Activated CD8-positive, alpha-beta memory T cell treated with anti-CD3 and anti-CD28 coated beads, Interleukin-2, amount 50 U/mL, for 4 hours (primary cell): Measurements from ENCODE around the gene OCA2.

Experiments
- DNase-seq: peaks from one replicate; pipeline ENCODE4 v3.0.0-alpha.2; 2020

Gene OCA2

GRCh38 chr15:27933562-27933961 is 165.6 kb downstream of the OCA2 start:
- no peak for DNase-seq

DNA sequence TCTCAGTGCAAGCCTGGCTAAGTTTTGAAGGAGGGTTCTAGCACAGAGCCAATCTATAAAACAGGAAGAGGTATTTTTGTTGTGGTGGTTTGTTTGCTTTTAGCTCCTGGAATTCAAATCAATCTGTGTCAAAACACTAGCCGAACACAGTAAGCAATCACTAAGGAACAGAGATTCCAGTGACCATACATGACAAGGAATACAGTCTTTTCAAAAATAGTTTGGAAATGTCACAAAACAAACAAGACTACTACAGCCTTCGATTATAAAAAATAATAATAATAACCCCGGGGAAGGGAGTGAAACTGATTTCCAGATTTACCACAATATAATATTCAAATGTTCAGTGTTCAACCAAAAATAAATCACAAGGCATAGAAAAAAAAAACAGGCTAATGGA is 166.5 kb downstream of the OCA2 start:
- DNase-seq = no peak

DNA sequence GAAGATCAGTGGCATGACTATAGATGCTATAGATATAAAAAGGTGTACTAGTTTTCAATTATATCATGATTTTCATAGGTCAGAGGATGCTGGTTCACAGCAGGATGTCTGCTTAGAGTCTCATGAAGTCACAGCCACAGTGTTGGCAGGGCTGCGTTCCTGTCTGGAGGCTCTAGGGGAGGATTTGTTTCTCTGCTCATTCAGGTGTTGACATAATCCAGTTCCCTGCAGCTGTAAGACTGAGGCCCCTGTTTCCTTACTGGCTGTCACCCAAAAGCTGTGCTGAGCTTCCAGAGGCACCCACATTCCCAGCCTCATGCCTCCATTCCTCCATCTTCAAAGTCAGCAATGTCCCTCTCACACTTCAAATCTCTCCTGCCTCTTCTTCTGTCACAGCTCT is 170.7 kb downstream of the OCA2 start:
- no peak for DNase-seq

- DNase-seq = no peak
Measured at GRCh38 chr15:27912283-27912682, 186.8 kb downstream of the OCA2 start.

DNA sequence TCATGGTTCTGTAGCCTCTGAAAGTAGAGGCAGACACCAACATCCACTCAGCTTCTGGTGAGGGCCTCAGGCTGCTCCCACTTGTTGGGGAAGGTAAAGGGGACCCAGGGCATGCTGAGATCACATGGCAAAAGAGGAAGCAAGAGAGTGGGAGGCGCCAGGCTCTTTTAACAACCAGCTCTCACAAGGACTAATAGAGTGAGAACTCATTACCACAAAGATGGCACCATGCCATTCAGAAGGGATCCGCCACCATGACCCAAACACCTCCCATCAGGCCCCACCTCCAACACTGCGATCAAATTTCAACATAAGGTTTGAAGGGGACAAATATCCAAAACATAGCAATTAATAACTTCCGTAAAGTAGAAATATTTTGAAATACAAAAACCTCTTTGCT is 192.3 kb downstream of the OCA2 start:
- no peak for DNase-seq

DNA sequence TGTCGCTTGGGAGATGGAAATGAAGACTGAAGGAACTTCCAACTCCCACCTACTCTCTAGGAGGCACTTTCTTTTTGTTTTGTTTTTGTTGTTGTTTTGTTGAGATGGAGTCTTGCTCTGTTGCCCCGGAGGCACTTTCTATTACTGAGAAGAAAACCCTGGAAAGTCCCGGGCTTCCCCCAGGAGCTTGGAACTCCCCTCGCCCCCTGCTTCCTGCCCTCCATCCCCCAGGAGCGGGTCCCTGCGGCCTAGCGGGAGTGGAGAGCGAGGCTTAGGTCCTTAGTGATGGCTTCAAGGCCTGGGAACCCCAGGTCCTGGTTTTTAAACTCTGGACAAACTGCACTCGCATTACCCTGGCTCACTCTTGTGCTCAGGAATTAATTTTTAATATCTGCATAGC is 195.7 kb downstream of the OCA2 start:
- no peak for DNase-seq

DNA sequence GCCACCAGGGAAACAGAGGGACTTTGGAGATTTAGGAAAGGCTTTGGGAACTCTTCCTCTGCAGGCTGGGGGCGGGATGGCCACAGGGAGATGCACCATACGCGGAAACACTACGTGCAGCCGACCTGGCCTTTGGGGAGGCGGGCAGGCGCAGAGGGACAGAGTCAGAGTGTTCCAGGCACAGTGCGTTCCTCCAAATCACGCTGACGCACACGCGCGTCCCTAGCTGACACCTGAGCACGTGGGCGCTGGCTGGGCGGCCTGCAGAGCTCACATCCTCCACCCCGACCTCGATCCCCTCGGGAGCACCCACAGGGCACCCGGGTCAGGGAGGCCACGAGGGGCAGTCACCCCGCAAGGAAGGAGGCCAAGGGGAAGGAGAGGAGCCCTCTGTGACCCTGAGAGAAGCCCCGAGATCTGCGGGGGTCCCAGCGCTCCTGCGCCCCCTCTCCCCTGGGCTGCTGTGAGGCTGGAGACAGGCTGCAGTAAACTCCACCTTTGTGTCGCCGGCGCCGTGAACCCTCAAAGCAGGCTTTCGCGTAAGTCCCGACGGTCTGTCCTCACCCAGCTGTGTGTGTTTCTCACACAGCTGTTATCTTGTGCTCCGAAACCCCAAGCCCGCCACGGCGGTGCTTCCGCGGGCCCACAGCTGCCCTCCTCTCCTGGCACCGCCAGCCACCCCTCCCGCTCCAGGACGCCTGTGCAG is 196.3 kb downstream of the OCA2 start:
- DNase-seq = no peak

GRCh38 chr15:27899583-27900285 is 199.4 kb downstream of the OCA2 start:
- DNase-seq = no peak

GRCh38 chr15:27897481-27897880 is 201.6 kb downstream of the OCA2 start:
- DNase-seq = no peak

DNA sequence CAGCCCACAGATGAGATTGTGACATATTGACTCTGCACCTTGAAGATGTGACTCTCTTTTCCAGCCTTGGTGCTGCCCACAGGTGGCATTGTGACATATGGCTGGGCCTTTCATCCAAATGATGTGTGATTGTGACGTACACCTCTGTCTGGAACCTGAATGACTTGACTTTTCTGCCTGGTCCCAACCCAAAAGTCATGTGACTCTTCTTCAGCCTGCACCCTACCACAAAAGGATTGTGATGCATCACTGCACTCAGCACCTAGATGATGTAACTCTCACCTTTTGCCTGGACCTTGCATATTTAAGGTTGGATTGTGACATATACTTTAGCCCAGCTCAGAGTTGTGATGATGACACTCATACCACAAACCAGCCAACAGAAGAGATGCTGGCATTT is 204.5 kb downstream of the OCA2 start:
- DNase-seq = no peak

DNA sequence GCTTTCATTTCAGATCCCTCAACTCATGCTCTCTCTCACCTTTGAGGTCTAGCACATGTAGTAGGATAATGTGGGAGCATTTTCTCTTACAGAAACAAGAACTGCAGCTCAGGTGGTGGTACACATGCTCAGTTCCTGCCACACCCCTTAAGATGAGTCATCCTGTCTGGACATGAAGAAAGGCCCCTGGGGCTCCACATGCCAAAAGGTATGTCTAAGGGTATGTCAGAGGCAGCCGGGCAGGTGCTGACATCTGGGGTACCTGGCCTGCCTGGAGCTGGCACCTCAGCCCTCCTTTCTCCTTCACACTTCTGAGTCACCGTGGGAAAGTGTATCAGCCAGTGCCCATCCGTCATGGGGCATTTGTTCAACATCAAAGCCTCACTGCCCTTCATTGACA is 209.9 kb downstream of the OCA2 start:
- no peak for DNase-seq

GRCh38 chr15:27885201-27885600 is 213.9 kb downstream of the OCA2 start:
- DNase-seq = no peak

GRCh38 chr15:27884726-27885125 is 214.4 kb downstream of the OCA2 start:
- no peak for DNase-seq

- no peak for DNase-seq
Measured at GRCh38 chr15:27878841-27879240, 220.3 kb downstream of the OCA2 start.

DNA sequence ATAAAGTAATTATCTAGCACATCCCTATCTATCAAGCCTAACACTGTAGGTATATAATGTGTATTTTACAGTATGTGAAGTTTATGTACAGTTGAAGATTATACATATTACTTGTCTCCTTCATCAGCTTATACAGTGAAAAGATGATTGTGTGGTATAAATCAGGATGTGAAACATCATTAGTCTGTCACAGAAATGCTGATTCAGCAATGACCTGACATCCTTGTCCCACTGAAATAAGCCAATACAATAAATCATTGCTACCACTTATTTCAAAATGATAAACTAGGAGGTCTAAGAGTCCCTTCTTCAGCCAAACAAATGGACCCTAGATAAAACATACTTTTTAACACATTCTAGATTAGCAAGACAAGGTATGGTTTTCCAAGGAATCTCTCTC is 225.3 kb downstream of the OCA2 start:
- DNase-seq = no peak

DNA sequence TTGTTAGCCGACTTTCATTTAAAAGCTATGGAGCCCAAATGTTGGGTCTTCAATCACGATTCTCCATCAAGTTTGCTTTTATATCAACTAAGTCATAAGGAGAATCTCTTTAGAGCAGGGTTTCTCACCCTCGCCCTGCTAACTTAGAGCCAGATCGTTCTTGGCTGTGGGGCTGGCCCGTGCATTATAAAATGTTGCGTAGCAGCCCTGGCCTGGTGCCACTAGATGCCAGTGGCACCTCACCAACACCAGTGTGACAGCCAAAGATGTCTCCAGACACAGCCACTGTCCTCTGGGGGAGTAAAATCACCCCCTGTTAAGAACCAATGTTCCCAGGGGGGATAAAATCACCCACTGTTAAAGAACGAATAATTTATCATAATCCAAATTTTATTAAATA is 226.1 kb downstream of the OCA2 start:
- DNase-seq = no peak

DNA sequence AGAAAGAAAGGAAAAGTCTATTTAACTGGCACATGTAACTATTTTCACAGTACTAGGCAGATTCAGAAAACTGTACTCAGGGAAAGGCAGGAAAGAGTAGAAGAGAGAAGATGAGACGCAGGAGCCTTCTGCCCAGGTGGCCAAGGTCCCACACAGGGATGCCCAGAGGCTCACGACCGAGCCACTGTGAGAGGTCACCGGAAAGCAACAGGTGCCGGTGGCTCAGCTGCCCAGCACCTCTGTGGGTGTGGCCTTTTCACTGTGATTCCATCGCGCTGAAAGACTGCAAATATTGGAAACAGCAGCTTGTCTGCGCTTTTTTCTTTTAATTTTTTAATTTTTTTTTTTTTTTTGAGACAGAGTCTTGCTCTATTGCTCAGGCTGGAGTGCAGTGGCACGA is 226.8 kb downstream of the OCA2 start:
- no peak for DNase-seq

GRCh38 chr15:27871902-27872260 is 227.2 kb downstream of the OCA2 start:
- no peak for DNase-seq

GRCh38 chr15:27871078-27871901 is 227.8 kb downstream of the OCA2 start:
- DNase-seq = no peak

GRCh38 chr15:27870320-27870719 is 228.8 kb downstream of the OCA2 start:
- no peak for DNase-seq

- DNase-seq = no peak
Measured at GRCh38 chr15:27869697-27870281, 229.3 kb downstream of the OCA2 start.

GRCh38 chr15:27868828-27869404 is 230.2 kb downstream of the OCA2 start:
- DNase-seq = no peak

DNA sequence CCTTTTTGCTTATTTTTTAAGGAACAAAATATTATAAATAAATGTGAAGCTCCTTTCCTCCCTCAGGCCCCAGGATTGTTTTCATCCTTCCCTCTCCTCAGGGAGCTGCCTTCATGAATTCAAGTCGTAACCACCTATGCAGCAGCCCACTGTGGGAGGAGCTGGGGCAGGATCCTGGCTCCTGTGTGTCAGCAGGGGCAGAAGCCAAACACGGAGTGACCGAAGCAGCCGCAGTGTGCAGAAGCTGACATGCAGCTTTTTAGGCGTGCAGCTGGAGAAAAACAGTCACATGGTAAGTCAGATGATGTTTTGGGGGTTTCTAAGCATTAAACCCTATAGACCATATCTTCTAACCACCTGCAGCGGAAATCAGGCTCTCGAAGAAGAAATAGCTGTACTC is 231.3 kb downstream of the OCA2 start:
- no peak for DNase-seq
